ENCODE measurements around the gene UNC5A.

GRCh38 chr5:176873541-176874172 lies 63.3 kb downstream of the UNC5A start:
- TF ChIP-seq REST (IDR thresholded peaks at IDR 0.05; ENCODE audit: low read depth) = no peak
- no peak for TF ChIP-seq YY1 (IDR thresholded peaks at IDR 0.05; ENCODE audit: low read depth)
- no peak for TF ChIP-seq RAD21 (IDR thresholded peaks at IDR 0.05; ENCODE audit: low read depth)
- no peak for TF ChIP-seq EP300 (IDR thresholded peaks at IDR 0.05; ENCODE audit: borderline replicate concordance)
- TF ChIP-seq EGR1 (IDR thresholded peaks at IDR 0.05) = no peak
- no peak for TF ChIP-seq NFIC (IDR thresholded peaks at IDR 0.05)
- no peak for TF ChIP-seq MAX (IDR thresholded peaks at IDR 0.05)
- no peak for TF ChIP-seq FOXM1 (IDR thresholded peaks at IDR 0.05; ENCODE audit: borderline replicate concordance, low read depth)
- no peak for TF ChIP-seq CREB1 (IDR thresholded peaks at IDR 0.05; ENCODE audit: low read depth)
- no peak for TF ChIP-seq CEBPB (IDR thresholded peaks at IDR 0.05)
- TF ChIP-seq TEAD4 (IDR thresholded peaks at IDR 0.05) = no peak
- TF ChIP-seq TAF1 (IDR thresholded peaks at IDR 0.05; ENCODE audit: low read depth) = no peak

All from Ishikawa (cell line).